Measurements from ENCODE around the gene TMEM174.

The TMEM174 gene

DNA sequence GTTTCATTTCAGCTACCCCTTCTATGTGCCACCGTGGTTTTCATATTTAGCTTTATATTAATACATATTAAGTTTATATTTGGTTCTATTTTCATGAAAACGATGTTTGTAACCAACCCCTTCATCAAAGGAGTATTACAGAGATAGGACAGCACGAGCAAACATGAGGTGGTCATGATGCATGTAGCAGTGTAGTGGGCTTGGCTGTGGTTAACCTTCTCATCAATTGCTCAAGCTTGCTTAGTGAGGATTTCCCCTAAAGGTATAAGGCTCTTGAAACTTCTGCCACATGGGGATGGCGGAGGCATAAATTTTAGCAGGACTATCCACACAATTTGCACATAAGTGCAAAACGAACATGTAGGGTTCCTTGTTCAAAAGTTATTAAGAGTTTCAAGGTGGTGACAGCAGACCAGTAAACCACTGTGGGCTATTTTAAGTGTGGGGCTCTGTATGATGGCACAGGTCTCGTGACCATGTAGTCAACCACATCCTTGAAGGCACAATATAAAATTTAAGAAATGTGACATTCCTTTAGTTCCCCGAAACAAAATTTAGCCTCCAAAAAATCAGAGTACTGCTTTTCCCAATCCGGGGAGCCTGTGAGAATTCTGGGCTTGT is 24.8 kb downstream of the TMEM174 start:
- no peak for TF ChIP-seq CTCF (IDR thresholded peaks at IDR 0.05; ENCODE audit: control insufficient read depth, extremely low read depth, insufficient read depth)
- no peak overlapping the region for H3K4me3 ChIP-seq (ENCODE audit: low read depth, low read length)
- DNase-seq (ENCODE audit: low read depth): no peak

DNA sequence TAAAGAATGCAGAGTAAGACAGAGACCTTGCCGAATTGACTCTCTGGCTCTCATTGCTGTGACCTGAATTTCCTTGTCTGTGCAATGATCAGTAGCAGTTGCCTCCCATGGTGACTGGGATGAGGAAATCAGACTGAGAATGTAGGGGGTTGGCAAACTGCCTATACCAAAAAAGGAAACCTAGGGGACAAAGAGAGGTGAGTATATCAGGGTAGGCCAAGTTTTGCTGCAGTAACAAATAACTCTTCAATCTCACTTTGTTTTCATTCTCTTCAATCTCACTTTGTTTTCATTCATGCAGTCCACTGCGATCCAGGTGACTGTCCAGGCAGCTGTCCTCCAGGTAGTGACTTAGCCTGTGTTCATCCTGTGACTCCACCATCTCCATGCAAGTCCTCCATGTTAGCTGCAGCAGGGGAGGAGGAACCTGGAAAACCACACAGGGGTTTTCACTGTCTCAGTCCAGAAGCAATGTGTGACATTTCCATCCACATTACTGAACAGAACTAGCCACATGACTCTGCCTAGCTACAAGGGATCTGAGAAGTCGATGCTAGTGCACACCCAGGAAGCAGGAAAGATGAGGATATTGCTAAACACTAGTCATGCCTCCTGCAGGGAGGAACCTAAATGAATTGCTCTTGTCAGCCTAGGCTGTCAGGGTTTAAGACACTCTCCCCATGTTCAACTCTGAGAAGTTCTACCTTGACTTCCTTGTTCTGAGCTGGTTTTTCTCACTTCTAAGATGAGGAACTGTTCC is 26.0 kb downstream of the TMEM174 start:
- no peak overlapping the region for H3K4me3 ChIP-seq (ENCODE audit: low read depth, low read length)
- no peak for DNase-seq (ENCODE audit: low read depth)
- no peak for TF ChIP-seq CTCF (IDR thresholded peaks at IDR 0.05; ENCODE audit: control insufficient read depth, extremely low read depth, insufficient read depth)

DNA sequence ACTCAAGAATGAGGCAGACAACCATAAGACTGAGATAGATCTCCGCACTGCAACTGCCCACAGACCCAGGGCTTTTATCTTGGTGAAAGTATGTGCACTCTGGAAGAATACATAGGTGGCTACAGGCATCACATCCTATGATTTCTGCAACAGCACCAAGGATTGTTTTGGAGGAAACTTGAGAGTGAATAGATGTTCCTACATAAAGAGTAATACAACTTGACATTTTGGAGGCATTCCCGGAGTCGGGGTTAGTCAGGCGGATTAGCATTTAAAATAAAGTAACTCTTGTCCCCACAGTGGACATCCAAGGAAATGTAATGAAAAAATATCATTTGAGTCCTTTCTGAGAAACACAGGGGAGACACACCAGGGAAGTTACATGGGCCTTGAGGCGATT is 26.7 kb downstream of the TMEM174 start:
- no peak overlapping the region for H3K4me3 ChIP-seq (ENCODE audit: low read depth, low read length)
- no peak for DNase-seq (ENCODE audit: low read depth)
- TF ChIP-seq CTCF (IDR thresholded peaks at IDR 0.05; ENCODE audit: control insufficient read depth, extremely low read depth, insufficient read depth): no peak

DNA sequence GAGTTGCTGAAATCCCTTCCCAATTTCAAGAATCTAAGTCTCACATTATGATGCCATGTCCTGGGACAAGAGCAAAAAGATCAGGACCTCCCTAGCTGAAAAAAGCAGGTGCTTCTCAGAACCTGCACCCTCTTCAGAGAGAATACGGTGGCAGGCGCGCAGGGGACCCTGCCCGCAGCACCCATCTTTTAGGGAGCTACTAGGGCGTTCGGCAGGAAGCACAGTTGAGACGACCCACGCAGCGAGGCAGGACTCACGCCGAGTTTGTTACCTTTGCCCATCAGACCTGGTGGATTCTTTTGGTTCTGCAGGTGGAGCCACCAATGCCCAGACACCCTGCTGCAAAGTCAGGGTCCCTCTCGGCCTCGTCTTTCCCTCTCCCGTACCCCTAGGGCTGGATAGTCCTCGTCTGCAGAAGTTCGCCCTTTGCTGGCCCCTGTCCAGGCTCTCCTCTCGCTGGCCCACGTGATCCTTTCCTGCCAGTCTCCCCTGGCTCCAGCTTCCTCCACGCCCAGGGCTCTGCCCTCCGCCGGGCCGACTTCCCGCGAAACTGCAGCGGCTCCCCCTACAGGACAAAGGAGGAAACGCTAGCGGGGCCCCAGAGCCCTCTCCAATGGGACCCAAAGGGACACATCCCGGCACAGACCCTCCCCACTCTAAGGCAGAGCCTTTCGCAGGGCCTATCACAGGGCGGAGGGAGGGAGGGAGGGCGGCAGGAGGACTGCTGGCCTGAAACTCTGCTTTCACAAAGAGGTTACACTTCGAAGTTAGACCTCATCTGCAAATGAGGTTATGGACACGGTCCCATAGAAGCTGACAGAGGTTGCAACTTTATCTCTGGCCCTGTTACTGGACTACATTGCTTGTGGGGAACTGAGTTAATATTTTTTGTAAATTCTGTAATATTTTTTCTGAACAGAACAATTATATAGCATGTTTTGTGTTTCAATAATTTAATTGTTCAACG is 28.8 kb downstream of the TMEM174 start:
- no peak overlapping the region for H3K4me3 ChIP-seq (ENCODE audit: low read depth, low read length)
- TF ChIP-seq CTCF (IDR thresholded peaks at IDR 0.05; ENCODE audit: control insufficient read depth, extremely low read depth, insufficient read depth): peak; percentile 84
- peak; percentile 59 for DNase-seq (ENCODE audit: low read depth)

GRCh38 chr5:73204332-73204731 is 31.3 kb downstream of the TMEM174 start:
- no peak overlapping the region for H3K4me3 ChIP-seq (ENCODE audit: low read depth, low read length)
- TF ChIP-seq CTCF (IDR thresholded peaks at IDR 0.05; ENCODE audit: control insufficient read depth, extremely low read depth, insufficient read depth): no peak
- DNase-seq (ENCODE audit: low read depth): no peak

GRCh38 chr5:73204733-73205132 is 31.7 kb downstream of the TMEM174 start:
- no peak overlapping the region for H3K4me3 ChIP-seq (ENCODE audit: low read depth, low read length)
- TF ChIP-seq CTCF (IDR thresholded peaks at IDR 0.05; ENCODE audit: control insufficient read depth, extremely low read depth, insufficient read depth): no peak
- DNase-seq (ENCODE audit: low read depth): no peak

All from LNCaP clone FGC (cell line).